Measurements from ENCODE around the gene EDIL3. TPM values are rescaled to one million over a fixed set of nuclear protein-coding genes. Genes with fewer than 3 reads are reported as not detected.

The EDIL3 gene
- total RNA-seq, 2 experiments from 2014 or later: not detected

DNA sequence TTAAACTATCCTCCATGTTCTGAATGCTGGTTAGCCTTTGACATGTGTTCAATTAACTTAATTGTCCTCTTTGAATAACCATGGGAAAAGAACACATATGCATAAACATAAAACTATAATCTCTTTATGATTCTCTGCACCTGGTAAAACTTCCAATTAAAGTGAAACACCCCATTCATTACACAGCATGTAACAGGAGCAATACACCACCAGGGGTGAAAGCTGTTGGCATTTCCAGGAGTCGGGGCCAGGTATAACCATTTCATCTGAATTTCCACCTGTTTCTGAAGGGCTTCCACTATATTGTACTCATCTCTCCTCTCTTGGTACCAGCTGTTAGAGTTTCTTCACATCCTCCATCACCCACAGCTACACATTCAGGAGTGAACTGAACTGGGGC is 303.8 kb downstream of the EDIL3 start:
- no peak for DNase-seq (ENCODE audit: low spot score)
- no peaks in the 10 kb centered on the region for H3K4me1 ChIP-seq (ENCODE audit: insufficient read depth, low read length, poor library complexity, severe bottlenecking)
- TF ChIP-seq, protein P1, sequence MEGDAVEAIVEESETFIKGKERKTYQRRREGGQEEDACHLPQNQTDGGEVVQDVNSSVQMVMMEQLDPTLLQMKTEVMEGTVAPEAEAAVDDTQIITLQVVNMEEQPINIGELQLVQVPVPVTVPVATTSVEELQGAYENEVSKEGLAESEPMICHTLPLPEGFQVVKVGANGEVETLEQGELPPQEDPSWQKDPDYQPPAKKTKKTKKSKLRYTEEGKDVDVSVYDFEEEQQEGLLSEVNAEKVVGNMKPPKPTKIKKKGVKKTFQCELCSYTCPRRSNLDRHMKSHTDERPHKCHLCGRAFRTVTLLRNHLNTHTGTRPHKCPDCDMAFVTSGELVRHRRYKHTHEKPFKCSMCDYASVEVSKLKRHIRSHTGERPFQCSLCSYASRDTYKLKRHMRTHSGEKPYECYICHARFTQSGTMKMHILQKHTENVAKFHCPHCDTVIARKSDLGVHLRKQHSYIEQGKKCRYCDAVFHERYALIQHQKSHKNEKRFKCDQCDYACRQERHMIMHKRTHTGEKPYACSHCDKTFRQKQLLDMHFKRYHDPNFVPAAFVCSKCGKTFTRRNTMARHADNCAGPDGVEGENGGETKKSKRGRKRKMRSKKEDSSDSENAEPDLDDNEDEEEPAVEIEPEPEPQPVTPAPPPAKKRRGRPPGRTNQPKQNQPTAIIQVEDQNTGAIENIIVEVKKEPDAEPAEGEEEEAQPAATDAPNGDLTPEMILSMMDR (conservative IDR thresholded peaks at IDR 0.05; ENCODE audit: low read length): no peak
- no peak for TF ChIP-seq EZH2phosphoT487 (IDR thresholded peaks at IDR 0.05; ENCODE audit: borderline replicate concordance, low read depth, low read length)
- BruUV-seq (replicated peaks): no TSS peak
- ChIA-PET POLR2A (interaction anchor here (0.5 kb wide), 1 partner anchor 17 kb away, joined by 3 read pairs; no protein-coding TSS in a partner anchor), CTCF (ENCODE audit: unreplicated experiment) (no interaction called here)
- H3K4me2 ChIP-seq (ENCODE audit: low read length): no peak overlapping the region
- H4K20me1 ChIP-seq (ENCODE audit: insufficient read depth, low read length): no peaks in the 10 kb centered on the region
- H3K9me3 ChIP-seq (ENCODE audit: low read length): no peaks in the 10 kb centered on the region
- H3K79me2 ChIP-seq (ENCODE audit: insufficient read depth, low read depth, low read length): no peaks in the 10 kb centered on the region
- no peak overlapping the region for H3K27ac ChIP-seq (ENCODE audit: low read depth, low read length, poor library complexity, severe bottlenecking)
- no peak overlapping the region for H2AFZ ChIP-seq (ENCODE audit: low read length)
- H3K36me3 ChIP-seq (ENCODE audit: insufficient read depth, low read length): no peaks in the 10 kb centered on the region
- H3K9me2 ChIP-seq (ENCODE audit: insufficient read depth, low read length): no peaks in the 10 kb centered on the region
- intact Hi-C loops (cut with micrococcal nuclease; ENCODE audit: unreplicated experiment): no loop called here
- H3K4me3 ChIP-seq (ENCODE audit: low read depth, low read length, poor library complexity, severe bottlenecking): no peak overlapping the region

DNA sequence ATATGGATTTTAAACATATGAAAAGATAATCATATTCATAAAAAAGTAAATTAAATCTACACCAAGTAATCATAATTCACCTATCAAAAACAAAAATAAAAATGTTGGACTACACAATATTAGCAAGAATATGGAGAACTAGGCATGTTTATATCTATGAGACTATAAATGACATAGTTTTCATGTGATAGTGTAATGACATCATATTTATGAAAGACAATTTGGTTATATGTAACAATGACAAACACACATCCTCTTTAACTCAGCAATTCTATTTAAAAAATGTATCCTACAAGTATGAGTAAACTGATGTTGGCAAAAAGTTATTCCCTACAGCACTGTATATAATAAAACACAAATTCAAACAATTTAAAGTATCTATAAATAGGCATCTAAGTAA is 312.3 kb downstream of the EDIL3 start:
- no peak overlapping the region for H2AFZ ChIP-seq (ENCODE audit: low read length)
- ChIA-PET CTCF (ENCODE audit: unreplicated experiment) (no interaction called here), POLR2A (no interaction called here)
- H3K9me2 ChIP-seq (ENCODE audit: insufficient read depth, low read length): no peaks in the 10 kb centered on the region
- H3K4me2 ChIP-seq (ENCODE audit: low read length): no peak overlapping the region
- no peak for DNase-seq (ENCODE audit: low spot score)
- no peaks in the 10 kb centered on the region for H3K9me3 ChIP-seq (ENCODE audit: low read length)
- intact Hi-C loops (cut with micrococcal nuclease; ENCODE audit: unreplicated experiment): no loop called here
- H3K79me2 ChIP-seq (ENCODE audit: insufficient read depth, low read depth, low read length): no peaks in the 10 kb centered on the region
- no peaks in the 10 kb centered on the region for H3K36me3 ChIP-seq (ENCODE audit: insufficient read depth, low read length)
- no peak overlapping the region for H3K27ac ChIP-seq (ENCODE audit: low read depth, low read length, poor library complexity, severe bottlenecking)
- H3K4me3 ChIP-seq (ENCODE audit: low read depth, low read length, poor library complexity, severe bottlenecking): no peak overlapping the region
- no peak for TF ChIP-seq EZH2phosphoT487 (IDR thresholded peaks at IDR 0.05; ENCODE audit: borderline replicate concordance, low read depth, low read length)
- TF ChIP-seq, protein P1 (conservative IDR thresholded peaks at IDR 0.05; ENCODE audit: low read length): no peak
- no TSS peak for BruUV-seq (replicated peaks)
- H3K4me1 ChIP-seq (ENCODE audit: insufficient read depth, low read length, poor library complexity, severe bottlenecking): no peaks in the 10 kb centered on the region
- no peaks in the 10 kb centered on the region for H4K20me1 ChIP-seq (ENCODE audit: insufficient read depth, low read length)

DNA sequence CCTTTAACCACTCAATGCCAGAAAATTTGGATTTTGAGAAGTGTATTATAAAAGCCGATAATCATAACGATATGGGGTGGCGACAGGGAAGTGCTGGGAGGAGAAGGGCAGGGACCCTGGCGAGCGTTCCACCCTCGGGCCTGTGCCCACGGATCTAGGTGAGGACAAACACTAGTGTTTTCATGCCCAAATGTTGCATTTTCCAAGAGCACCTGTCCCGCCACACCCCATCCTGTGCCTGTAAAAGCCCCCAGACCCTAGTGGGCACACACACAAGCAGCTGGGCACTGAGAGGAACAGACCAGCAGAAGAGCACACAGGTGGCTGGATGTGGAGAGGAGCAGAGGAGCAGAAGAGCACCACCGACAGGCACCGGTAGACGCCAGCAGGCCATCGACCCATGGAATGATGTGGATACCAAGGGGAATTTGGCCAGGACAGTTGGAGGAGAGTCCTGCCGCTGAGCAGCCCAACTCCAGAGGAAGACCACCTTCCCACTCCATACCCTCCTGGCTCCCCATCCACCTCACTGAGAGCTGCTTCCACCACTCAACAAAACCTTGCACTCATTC is 315.0 kb downstream of the EDIL3 start:
- POLR2A ChIA-PET: interaction anchor here (0.8 kb wide), 1 partner anchor 23 kb away, joined by 6 read pairs; no protein-coding TSS in a partner anchor
- no peak overlapping the region for H3K27ac ChIP-seq (ENCODE audit: low read depth, low read length, poor library complexity, severe bottlenecking)
- BruUV-seq (replicated peaks): no TSS peak

More for the DNA sequence above, 315.0 kb downstream of the EDIL3 start:
- CTCF ChIA-PET (ENCODE audit: unreplicated experiment): no interaction called here
- Histone ChIP-seq H3K9me3 (ENCODE audit: low read length) (no peaks in the 10 kb centered on the region), H2AFZ (ENCODE audit: low read length) (no peak overlapping the region), H3K4me3 (ENCODE audit: low read depth, low read length, poor library complexity, severe bottlenecking) (no peak overlapping the region), H3K4me2 (ENCODE audit: low read length) (no peak overlapping the region), H3K9me2 (ENCODE audit: insufficient read depth, low read length) (no peaks in the 10 kb centered on the region), H3K79me2 (ENCODE audit: insufficient read depth, low read depth, low read length) (no peaks in the 10 kb centered on the region), H4K20me1 (ENCODE audit: insufficient read depth, low read length) (no peaks in the 10 kb centered on the region), H3K4me1 (ENCODE audit: insufficient read depth, low read length, poor library complexity, severe bottlenecking) (no peaks in the 10 kb centered on the region), H3K36me3 (ENCODE audit: insufficient read depth, low read length) (no peaks in the 10 kb centered on the region)
- no peak for TF ChIP-seq EZH2phosphoT487 (IDR thresholded peaks at IDR 0.05; ENCODE audit: borderline replicate concordance, low read depth, low read length)
- TF ChIP-seq, protein P1 (conservative IDR thresholded peaks at IDR 0.05; ENCODE audit: low read length): no peak
- intact Hi-C loops (cut with micrococcal nuclease; ENCODE audit: unreplicated experiment): no loop called here
- no peak for DNase-seq (ENCODE audit: low spot score)
